Stomach smooth muscle (tissue), 2 donors: ENCODE results near the gene NFE2L2.
"Not testable (repeated sequence)": the region's sequence is repeated elsewhere in the genome, so short reads cannot be mapped to it uniquely, and the experiment has no call there.

Source experiments
- H3K27ac ChIP-seq: one replicate; pipeline ENCODE4 v1.7.0; 2013; ENCODE audit warnings: mild to moderate bottlenecking, low read length, inconsistent platforms
- H3K27me3 ChIP-seq, 2 donors: one replicate each; pipeline ENCODE4 v1.7.0; 2013; ENCODE audit warnings: low read length in 2 of 2; ENCODE audit not compliant: insufficient read depth in 2 of 2, control insufficient read depth in 1 of 2
- H3K36me3 ChIP-seq, 2 donors: one replicate each; pipeline ENCODE4 v1.7.0; 2013; ENCODE audit warnings: low read length in 2 of 2; ENCODE audit not compliant: control insufficient read depth in 2 of 2, insufficient read depth in 2 of 2
- H3K4me1 ChIP-seq: one replicate; pipeline ENCODE4 v1.7.0; 2013; ENCODE audit warnings: low read length; ENCODE audit not compliant: control insufficient read depth, insufficient read depth
- H3K4me3 ChIP-seq, 2 donors: one replicate each; pipeline ENCODE4 v1.7.0; 2013; ENCODE audit warnings: low read length in 2 of 2
- H3K9ac ChIP-seq, 2 donors: one replicate each; pipeline ENCODE4 v1.7.0; 2013; ENCODE audit warnings: low read length in 2 of 2, mild to moderate bottlenecking in 1 of 2
- H3K9me3 ChIP-seq, 2 donors: one replicate each; pipeline ENCODE4 v1.7.0; 2013; ENCODE audit warnings: low read length in 2 of 2; ENCODE audit not compliant: control insufficient read depth in 2 of 2
- donor health status: healthy.
- donor health status: Pancreatic carcinoma.

The NFE2L2 gene

GRCh38 chr2:177217247-177217843 is 47.2 kb downstream of the NFE2L2 start:
- Histone ChIP-seq H3K4me1 (peaks cover 6% of the 10 kb centered on the region), H3K4me3 (no peak overlapping the region), H3K27me3 (no peaks in the 10 kb centered on the region), H3K9ac (no peak overlapping the region), H3K9me3 (no peaks in the 10 kb centered on the region), H3K27ac (no peak overlapping the region), H3K36me3 (peaks cover 40 to 42% of the 10 kb centered on the region in 2 donors)

DNA sequence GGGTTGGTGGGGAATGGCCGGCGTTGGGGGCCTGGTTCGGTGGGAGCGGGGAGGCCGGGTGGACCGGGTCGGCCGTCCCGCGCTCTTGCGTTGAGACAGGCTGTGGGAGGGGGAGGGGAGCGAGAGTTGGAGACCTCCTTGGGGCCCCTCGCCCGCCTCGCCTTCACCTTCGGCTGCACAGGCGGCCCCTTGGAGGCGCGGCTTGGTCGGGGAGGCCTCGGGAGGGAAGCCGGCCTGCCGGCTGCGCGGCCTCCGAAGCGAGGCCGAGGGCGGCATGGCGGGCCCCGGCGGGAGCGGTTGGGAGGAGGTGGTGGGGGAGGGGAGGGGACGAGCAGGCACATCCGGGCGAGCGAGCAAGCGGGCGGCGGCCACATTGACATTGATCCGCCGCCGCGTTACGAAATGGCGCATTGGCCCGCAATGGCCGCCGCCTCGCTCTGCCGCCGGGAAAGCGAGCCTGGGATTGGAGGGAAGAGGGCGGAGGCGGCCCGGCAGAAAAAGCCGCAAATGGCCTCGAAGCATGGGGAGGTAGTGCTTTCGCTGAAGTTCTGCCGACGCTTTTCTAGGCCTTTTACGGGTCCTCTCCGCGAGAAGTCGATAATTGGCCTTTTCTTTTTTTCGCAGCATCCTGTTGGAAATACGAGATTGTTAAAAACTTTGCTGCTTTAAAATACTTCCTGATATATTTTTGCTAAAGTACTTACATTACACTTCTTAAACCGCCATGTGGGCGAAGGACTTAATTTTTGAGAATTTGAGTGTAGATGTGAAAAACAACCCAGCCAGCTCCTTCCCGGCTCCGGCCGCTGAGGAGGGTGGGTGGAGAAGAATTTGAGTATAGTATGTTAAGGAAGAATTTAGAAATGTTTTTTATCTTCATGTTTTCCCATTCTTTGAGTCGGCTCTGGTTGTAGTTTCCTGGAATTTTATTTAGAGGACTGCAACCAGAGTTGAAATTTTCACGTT is 51.4 kb downstream of the NFE2L2 start:
- H3K27me3 ChIP-seq, result no peaks in the 10 kb centered on the region
- H3K27ac ChIP-seq, result peak overlapping the region; percentile 100
- H3K4me3 ChIP-seq, result peak overlapping the region; percentile 89
- peaks cover 16 to 19% of the 10 kb centered on the region in 2 donors for H3K36me3 ChIP-seq
- no peaks in the 10 kb centered on the region for H3K9me3 ChIP-seq
- H3K9ac ChIP-seq, result peak overlapping the region; percentile 66 to 86
- H3K4me1 ChIP-seq, result peaks cover 10% of the 10 kb centered on the region

DNA sequence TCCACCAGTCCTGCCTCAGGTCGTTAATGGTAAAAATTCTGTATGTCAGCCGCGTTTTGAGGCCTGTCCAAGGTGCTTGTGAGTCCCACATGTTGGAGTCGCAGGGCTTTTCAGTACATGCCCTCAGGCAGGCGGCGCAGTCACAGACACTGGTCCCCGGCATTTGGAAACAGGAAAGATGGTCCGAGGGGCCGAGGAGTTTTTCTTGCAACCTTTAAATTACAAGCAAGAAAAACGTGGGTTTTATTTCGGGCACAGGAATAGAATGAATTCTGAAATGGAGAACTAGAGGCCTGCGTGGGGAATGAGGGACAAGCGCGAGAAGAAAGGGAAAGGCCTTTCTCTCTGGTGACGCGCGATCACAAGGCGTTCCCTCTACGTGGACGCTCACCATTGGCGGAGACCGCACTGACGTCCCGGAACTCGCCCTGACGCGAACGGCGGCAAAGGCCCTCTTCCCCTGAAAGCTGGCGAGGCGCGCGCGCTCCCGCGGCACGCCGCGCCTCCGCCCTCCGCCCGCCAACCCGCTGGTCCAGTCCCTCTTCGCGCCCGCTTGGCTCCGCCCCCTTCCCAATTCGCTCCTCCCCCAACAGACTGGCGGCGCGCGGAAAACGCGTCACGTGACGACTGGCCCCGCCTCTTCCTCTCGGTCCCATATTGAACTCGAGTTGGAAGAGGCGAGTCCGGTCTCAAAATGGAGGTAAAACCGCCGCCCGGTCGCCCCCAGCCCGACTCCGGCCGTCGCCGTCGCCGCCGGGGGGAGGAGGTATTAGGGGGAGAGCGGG is 52.2 kb downstream of the NFE2L2 start, which contains the start of gene HNRNPA3:
HNRNPA3 (plus strand) TSS at position 689 of the 785 bp plus-strand sequence; CDS start at position 695, 6 bp downstream.
- peak within 1 kb of the TSS; percentile 100 for H3K27ac ChIP-seq
- H3K9ac ChIP-seq, result peak within 1 kb of the TSS; percentile 97 to 99
- peak within 1 kb of the TSS; percentile 89 for H3K4me3 ChIP-seq
- H3K9me3 ChIP-seq, result no peaks in the 10 kb centered on the region
- H3K36me3 ChIP-seq, result peaks cover 10 to 14% of the 10 kb centered on the region in 2 donors
- H3K27me3 ChIP-seq, result no peaks in the 10 kb centered on the region
- peaks cover 10% of the 10 kb centered on the region for H3K4me1 ChIP-seq

DNA sequence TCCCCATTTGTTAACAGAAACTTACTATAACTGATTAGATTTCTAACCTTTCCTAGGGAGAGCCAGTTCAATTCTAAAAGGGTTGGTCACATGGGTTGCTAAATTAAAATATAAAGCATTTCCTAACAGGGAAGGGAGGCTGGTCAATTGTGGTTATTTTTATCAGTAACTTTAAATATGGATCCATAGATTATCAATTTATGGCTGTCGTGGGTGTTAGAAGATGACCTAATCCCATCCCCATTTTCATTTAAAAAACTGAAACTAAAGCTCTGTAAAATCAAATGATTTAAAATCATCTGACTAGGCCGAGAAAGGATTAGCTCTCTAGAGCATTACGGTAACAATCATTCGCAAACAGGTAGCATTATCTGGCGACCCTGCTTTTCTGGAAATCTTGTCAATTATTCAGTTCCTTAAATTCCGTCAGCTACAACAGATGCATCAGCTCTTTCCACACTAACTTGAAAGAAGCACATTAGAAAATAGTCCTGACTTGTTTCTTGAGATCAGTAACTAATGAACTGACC is 52.9 kb downstream of the NFE2L2 start:
- peak overlapping the region; percentile 100 for H3K27ac ChIP-seq
- peaks cover 5 to 10% of the 10 kb centered on the region in 2 donors for H3K36me3 ChIP-seq
- H3K27me3 ChIP-seq, result no peaks in the 10 kb centered on the region
- peak overlapping the region; percentile 97 to 99 for H3K9ac ChIP-seq
- peak overlapping the region; percentile 72 to 89 for H3K4me3 ChIP-seq
- H3K4me1 ChIP-seq, result peaks cover 10% of the 10 kb centered on the region
- H3K9me3 ChIP-seq, result no peaks in the 10 kb centered on the region

DNA sequence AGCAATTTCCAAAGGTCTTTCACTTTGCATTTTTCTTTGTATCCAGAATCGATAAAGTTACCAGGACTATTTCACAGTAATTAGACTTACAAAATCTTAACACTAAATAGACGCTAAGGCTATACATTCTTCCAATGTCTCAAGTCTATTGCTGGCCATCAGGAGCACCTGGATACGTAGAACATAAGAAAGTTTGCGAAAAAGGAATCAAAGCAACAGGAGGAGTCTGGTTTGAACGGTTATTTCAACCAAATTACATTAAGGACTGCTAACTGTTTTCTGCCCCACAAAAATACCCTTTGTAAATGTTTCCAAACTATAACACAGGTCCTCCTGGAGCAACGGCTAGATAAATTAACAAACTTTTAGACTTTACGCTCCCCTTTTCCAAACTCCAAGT is 53.4 kb downstream of the NFE2L2 start:
- Histone ChIP-seq H3K4me3 (peak overlapping the region; percentile 72 to 89), H3K9ac (peak overlapping the region; percentile 97 to 99)

GRCh38 chr2:177207101-177207500 is 57.4 kb downstream of the NFE2L2 start:
- H3K4me3 ChIP-seq, result no peak overlapping the region
- peaks cover 9% of the 10 kb centered on the region for H3K4me1 ChIP-seq
- H3K27ac ChIP-seq, result no peak overlapping the region
- no peaks in the 10 kb centered on the region for H3K36me3 ChIP-seq
- H3K9me3 ChIP-seq, result no peaks in the 10 kb centered on the region
- no peaks in the 10 kb centered on the region for H3K27me3 ChIP-seq
- no peak overlapping the region for H3K9ac ChIP-seq

More for the DNA sequence above, 53.4 kb downstream of the NFE2L2 start:
- Histone ChIP-seq H3K36me3 (peaks cover under 1 to 5% of the 10 kb centered on the region in 2 donors), H3K4me1 (peaks cover 10% of the 10 kb centered on the region), H3K9me3 (no peaks in the 10 kb centered on the region), H3K27ac (peak overlapping the region; percentile 100), H3K27me3 (no peaks in the 10 kb centered on the region)

- Histone ChIP-seq H3K9me3 (no peaks in the 10 kb centered on the region), H3K9ac (no peak overlapping the region), H3K27ac (no peak overlapping the region)
These were observed 60.1 kb downstream of the NFE2L2 start for GRCh38 chr2:177204417-177204816.

GRCh38 chr2:177201919-177202346 is 62.6 kb downstream of the NFE2L2 start:
- Histone ChIP-seq H3K27ac (no peak overlapping the region), H3K9me3 (no peaks in the 10 kb centered on the region), H3K4me1 (peaks cover 8% of the 10 kb centered on the region), H3K4me3 (peak overlapping the region in 1 of 2 donors; percentile 51), H3K9ac (no peak overlapping the region), H3K27me3 (no peaks in the 10 kb centered on the region), H3K36me3 (no peaks in the 10 kb centered on the region)

More at GRCh38 chr2:177204417-177204816, 60.1 kb downstream of the NFE2L2 start:
- no peaks in the 10 kb centered on the region for H3K27me3 ChIP-seq
- peaks cover 8% of the 10 kb centered on the region for H3K4me1 ChIP-seq
- H3K36me3 ChIP-seq, result no peaks in the 10 kb centered on the region
- H3K4me3 ChIP-seq, result no peak overlapping the region

- H3K4me1 ChIP-seq, H3K36me3 ChIP-seq, H3K9me3 ChIP-seq, H3K9ac ChIP-seq, H3K27me3 ChIP-seq, H3K27ac ChIP-seq, H3K4me3 ChIP-seq: not testable (repeated sequence)
These were observed 64.1 kb downstream of the NFE2L2 start for GRCh38 chr2:177200419-177200818.

- no peak overlapping the region for H3K27ac ChIP-seq
- H3K9ac ChIP-seq, result no peak overlapping the region
- no peaks in the 10 kb centered on the region for H3K4me1 ChIP-seq
- no peaks in the 10 kb centered on the region for H3K36me3 ChIP-seq
- H3K27me3 ChIP-seq, result no peaks in the 10 kb centered on the region
- no peak overlapping the region for H3K4me3 ChIP-seq
- no peaks in the 10 kb centered on the region for H3K9me3 ChIP-seq
These were observed 69.3 kb downstream of the NFE2L2 start for GRCh38 chr2:177195194-177195593.
